ENCODE data around the gene FHIT.

The FHIT gene

GRCh38 chr3:60440869-60441268 lies 810.4 kb downstream of the FHIT start:
- no peak for DNase-seq

- DNase-seq = no peak
Observed at GRCh38 chr3:60435941-60436650, 815.2 kb downstream of the FHIT start.

GRCh38 chr3:60434950-60435349 lies 816.3 kb downstream of the FHIT start:
- no peak for DNase-seq

- no peak for DNase-seq
Observed at GRCh38 chr3:60434323-60434722, 816.9 kb downstream of the FHIT start.

- DNase-seq = no peak
Observed at GRCh38 chr3:60431599-60431958, 819.7 kb downstream of the FHIT start.

GRCh38 chr3:60430205-60430604 lies 821.0 kb downstream of the FHIT start:
- no peak for DNase-seq

GRCh38 chr3:60427109-60427508 lies 824.1 kb downstream of the FHIT start:
- no peak for DNase-seq

- DNase-seq = no peak
Observed at GRCh38 chr3:60424942-60425341, 826.3 kb downstream of the FHIT start.

GRCh38 chr3:60424034-60424433 lies 827.2 kb downstream of the FHIT start:
- DNase-seq = no peak

GRCh38 chr3:60423556-60423955 lies 827.7 kb downstream of the FHIT start:
- no peak for DNase-seq

- DNase-seq = no peak
Observed at GRCh38 chr3:60421749-60422446, 829.4 kb downstream of the FHIT start.

- DNase-seq = no peak
Observed at GRCh38 chr3:60417576-60417975, 833.7 kb downstream of the FHIT start.

GRCh38 chr3:60414011-60414410 lies 837.2 kb downstream of the FHIT start:
- DNase-seq = no peak

GRCh38 chr3:60413551-60413950 lies 837.7 kb downstream of the FHIT start:
- no peak for DNase-seq

GRCh38 chr3:60403866-60404265 lies 847.4 kb downstream of the FHIT start:
- DNase-seq = no peak

- no peak for DNase-seq
Observed at GRCh38 chr3:60402931-60403330, 848.3 kb downstream of the FHIT start.

GRCh38 chr3:60399861-60400845 lies 851.1 kb downstream of the FHIT start:
- peak; percentile 4 for DNase-seq

GRCh38 chr3:60399292-60399691 lies 852.0 kb downstream of the FHIT start:
- DNase-seq = no peak

- DNase-seq = no peak
Observed at GRCh38 chr3:60395173-60395762, 856.0 kb downstream of the FHIT start.

- no peak for DNase-seq
Observed at GRCh38 chr3:60393946-60394345, 857.3 kb downstream of the FHIT start.

- DNase-seq = no peak
Observed at GRCh38 chr3:60392501-60392900, 858.8 kb downstream of the FHIT start.

- no peak for DNase-seq
Observed at GRCh38 chr3:60391292-60391691, 860.0 kb downstream of the FHIT start.

GRCh38 chr3:60388731-60389130 lies 862.5 kb downstream of the FHIT start:
- DNase-seq = no peak
